ENCODE data around the gene ADAM15.

The ADAM15 gene

DNA sequence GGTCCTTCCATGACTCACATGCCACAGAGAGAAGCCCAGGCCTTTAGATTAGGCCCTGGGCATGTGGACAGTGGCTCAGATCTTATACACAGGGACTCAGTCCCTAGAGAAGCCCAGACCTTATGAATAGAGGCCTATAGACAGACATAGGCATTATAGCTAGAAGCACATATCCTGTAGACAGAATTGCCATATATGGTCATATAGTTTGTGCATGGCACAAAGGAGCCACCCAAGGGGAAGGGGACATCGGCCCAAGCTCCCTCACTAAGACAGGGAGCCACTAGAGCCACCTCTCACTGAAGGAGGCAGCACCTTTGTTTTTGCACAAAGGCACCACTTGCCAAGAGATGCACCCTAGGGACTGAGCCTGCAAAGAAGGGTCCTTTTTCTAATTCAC lies 25.3 kb downstream of the ADAM15 start:
- no peak for DNase-seq

DNA sequence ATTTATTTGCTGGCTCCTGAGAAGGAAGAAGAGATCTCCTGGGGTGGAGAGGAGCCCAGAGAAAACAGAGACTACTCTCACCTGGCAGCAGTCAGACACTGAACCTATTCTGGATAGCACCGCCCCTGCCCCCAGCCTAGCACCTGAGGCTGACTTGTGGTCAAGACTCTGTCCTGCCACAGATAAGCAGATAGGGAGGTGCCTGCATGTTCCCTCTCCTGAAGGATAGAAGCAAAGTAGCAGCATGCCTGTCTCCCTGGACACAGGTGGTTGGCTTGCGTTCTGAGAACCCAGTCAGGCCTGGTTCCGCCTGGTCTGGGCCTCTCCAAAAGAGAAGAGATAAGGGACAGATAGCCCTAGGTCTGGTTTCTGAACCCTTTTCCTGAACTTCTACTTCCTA lies 26.2 kb downstream of the ADAM15 start:
- DNase-seq = no peak

DNA sequence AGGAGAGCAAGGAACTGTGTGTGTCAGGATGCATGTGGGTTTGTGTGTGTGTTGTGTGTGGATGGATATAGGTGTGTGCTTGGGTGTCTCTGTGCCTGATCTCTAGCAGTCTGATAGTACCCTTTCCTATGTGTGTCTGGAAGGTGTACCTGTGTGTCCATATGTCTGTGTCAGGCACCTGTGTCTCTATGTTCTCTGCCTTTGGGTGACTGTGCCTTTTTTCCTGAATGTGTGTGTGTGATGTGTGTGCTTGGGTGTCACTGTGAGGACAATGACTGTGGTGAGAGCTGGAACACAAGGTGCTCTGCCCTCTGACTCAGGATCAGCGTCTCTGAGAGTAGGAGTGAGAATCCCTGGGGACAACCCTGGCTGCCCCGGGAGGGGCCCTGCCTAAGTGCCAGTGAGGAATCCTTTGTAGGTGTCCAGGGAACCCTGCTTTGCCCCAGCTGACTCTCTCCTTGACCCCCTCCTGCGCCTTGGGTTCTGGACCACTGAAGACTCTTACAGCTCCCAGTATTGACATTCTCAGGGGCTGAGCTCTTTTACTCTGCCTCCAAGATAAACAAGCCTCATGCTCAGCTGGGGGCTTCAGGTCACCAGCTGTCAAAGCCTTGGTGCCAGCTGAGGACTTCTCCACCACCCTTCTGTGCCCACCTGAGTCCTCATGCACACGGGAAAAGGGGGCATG lies 26.8 kb downstream of the ADAM15 start:
- DNase-seq = no peak

DNA sequence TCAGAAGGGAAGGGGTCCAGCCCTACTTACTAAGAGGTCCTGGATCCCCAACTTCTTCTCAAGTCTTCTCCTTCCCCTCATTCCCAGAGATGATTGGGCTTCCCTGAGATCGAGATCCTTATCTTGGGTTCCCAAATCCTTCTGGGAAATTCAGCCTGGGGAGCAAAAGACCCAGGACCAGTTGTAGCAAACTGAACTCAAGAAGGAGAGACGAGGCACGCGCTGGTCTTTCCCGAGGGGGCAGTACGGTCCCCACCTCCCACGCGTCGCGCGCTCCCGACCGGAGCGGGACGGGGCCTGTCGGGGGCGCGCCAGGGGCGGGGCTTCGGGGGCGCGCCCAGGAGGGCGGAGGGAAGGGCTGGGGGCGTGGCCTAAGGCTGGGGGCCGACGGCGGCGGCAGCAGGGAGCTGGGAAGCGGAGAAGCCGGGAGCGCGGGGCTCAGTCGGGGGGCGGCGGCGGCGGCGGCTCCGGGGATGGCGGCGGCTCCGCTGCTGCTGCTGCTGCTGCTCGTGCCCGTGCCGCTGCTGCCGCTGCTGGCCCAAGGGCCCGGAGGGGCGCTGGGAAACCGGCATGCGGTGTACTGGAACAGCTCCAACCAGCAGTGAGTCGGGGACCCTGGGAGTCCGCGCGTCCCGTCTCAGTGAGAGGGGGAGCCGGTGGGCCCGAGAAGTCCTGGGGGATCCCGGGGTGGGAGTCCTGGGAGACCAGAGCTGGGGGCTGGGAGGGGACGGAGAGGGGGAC lies 27.5 kb downstream of the ADAM15 start, which contains the start of gene EFNA3:
Gene EFNA3, plus strand, starts transcription at position 369 of the 741 bp plus-strand sequence. Its CDS starts 105 bp downstream, at position 474.
- DNase-seq = no peak

DNA sequence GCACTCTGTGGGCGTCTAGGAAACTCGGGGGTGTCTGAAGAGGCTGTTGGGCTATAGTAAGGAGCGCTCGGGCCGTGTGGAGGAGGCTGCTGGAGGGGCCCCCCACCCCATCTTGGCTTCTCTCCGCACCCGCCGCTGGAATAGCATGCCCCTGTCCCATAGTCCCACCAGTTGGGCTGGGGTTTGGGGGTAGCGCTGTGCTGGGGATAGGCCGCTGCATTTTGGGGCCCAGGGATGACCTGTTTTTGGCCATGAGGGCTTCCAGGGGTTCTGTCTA lies 28.0 kb downstream of the ADAM15 start:
- DNase-seq = no peak

DNA sequence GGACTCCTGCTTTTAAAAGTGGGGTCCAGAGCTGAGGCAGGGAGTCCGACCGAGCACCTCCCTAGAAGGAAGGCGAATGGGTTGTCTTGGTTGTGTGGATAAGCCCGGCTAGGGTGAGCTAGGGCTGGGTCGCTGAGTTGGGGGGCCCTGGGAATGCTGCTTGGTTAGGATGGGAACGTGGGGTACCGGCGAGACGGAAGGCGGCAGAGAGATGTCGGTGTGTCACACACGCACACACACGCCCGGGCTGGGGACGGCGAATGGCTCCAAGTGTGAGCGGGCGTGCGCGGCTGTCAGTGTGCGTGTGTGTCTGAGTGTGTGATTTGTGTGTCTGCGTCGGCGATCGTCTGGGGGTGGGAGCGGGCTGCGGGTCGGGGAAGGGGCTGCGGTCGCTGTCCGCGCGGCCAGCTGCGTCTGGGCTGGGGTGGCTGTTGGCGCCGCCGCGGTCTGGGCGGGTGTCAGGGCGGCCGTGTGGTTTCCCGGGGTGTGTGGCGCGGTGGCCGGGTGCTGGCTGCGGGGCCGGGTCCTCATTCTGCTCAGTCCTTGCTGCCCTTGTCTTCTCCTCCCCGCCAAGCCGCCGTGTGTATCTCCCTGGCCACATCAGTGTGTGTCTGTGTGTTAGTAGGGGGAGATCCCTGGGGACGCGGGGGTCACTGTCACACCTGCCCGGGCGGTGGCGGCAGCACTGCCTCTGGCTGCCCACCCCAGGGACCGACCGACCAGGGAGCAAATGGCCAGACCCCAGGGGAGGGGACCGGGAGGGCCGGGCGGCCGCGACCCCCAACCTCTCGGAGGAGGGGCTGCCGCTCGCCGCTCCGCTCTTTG lies 28.6 kb downstream of the ADAM15 start:
- no peak for DNase-seq

DNA sequence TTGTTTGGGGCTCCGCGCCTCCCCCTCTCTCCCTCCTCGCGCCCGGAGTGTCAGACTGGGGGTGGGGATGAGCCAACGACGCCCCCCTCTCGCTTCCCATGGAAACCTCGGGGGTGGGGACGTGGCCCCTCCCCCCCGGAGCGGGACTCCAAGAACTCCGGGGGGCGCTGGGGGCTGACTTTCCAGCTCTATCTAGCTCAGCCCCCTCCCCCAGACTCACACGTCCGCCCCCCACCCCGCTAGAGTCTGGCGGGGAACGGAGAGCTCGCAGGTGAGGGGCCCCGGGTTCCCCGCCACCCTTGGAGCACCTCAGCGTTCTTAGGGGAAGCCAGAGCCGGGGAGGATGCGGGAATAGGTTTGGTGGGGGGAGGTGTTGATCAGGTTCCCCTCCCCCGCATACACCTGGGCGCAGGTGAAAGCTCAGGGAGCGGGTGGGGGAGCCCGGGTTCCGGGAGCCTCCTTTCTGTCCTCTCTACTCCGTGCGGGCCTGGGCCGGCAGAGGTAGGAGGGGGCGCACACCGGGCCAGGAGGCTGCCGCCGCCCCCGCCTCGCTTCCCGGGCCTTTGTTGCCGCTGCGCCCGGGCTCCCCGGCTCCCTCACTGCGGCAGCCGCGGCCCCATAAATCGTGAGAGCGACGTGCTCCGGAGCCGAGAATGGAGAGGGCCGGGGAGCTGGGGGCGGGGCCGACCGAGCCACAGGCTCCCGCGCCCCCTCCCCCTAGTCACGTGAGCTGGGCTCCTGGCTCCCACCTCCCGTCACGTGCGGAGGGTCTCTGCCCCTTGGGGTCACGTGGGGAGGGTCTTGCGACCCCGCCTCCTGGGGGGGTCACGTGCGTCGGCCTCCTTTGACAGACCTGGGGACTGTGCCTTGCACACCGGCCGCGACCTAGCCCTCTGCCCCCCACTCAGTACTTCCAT lies 29.5 kb downstream of the ADAM15 start:
- peak; percentile 73 for DNase-seq

DNA sequence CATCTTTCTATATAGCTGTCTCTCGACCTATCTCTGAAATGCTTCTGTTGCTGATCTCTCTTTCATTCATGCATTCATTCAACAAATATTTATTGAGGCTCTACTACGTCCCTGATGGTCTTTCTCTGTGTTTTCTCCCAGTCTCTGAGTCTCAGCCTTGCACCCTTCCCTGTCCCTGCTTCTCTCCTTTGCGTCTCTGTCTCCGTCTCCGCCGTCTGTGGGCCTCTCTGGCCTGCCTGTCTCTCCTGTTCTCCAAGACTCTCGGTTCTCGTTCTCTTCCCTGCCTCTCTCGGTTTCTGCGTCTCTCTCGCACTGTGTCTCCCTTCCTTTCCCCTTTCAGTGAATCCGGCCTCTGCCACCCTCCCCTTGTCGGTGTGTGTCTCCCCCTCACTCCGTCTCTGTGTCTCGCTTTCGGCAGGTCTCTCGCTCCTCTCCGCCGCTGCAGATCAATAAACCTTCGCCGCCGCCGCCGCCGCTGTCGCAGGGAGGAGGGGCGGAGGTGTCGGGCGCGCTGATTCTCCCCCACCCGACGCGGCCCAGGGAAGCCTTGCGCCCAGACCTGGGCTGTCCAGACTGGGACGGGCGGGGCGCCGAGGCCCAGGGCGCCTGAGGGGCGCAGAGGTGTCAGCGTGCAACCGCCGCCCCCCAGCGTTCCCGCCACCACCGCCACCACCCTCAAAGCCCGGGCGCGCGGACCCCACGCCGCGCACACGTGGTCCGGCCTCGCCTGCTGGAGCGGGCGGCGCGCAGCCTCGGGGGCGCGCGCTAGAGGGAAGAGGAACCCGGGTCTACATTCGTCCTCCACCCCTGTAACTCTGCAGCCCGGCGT lies 30.6 kb downstream of the ADAM15 start:
- no peak for DNase-seq

DNA sequence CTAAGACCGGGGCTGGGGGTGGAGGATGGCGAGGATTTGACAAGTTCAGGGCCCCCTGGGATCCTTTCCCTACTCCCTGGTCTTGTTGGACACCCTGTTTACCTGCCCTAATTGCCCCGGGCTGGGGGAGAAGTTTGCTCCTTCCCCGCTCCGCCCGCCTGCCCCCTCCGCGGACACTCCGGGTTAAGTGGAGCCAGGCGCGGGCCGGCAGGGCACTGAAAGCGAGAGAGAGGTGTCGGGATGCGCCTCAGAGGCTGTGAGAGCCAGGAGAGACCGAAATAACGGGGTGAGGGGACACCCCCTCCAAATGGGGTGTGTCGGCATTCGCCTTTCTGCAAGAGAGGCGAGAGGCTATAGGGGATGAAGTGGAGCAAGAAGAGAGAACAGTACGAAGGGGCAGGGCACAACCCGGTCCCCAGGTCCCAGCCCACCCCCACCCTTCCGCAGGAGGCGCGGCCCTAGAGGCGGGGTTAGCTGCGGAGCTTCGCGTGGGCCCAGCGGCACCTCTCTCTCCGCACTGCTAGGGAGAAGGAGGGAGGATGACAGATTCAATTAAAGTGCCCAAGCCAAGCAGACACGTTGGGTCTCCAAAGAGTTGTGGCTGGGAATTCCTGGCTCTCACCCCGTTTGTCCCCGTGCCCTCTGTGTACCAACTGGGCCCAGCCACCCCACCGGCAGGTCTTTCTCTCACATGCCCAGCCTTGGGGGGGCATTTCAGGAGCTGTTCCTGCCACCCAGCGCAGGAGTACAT lies 31.4 kb downstream of the ADAM15 start:
- DNase-seq = no peak

DNA sequence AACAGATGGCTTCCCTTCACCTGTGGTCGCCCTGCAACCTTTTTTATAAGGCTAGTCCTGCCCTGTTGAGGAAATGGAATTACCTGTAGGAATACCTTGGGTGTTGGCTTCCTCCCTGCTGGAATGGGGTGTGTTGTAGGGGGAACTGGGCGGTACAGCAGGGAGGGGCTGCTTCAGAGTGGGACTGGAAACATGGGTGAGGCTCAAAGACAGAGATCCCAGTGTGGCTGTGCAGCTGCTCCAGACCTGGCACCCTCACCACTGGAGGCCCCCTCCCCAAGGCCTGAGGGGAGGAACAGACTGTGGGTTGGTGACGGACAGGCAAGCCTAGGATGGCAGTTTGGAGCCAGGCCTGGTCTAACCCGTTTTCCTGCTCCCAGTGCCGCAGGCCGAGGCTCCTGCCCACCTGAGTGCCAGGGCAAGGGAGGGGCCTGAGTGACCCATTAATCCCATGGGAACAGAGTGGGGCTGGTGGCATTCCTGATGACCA lies 32.0 kb downstream of the ADAM15 start:
- DNase-seq = no peak

DNA sequence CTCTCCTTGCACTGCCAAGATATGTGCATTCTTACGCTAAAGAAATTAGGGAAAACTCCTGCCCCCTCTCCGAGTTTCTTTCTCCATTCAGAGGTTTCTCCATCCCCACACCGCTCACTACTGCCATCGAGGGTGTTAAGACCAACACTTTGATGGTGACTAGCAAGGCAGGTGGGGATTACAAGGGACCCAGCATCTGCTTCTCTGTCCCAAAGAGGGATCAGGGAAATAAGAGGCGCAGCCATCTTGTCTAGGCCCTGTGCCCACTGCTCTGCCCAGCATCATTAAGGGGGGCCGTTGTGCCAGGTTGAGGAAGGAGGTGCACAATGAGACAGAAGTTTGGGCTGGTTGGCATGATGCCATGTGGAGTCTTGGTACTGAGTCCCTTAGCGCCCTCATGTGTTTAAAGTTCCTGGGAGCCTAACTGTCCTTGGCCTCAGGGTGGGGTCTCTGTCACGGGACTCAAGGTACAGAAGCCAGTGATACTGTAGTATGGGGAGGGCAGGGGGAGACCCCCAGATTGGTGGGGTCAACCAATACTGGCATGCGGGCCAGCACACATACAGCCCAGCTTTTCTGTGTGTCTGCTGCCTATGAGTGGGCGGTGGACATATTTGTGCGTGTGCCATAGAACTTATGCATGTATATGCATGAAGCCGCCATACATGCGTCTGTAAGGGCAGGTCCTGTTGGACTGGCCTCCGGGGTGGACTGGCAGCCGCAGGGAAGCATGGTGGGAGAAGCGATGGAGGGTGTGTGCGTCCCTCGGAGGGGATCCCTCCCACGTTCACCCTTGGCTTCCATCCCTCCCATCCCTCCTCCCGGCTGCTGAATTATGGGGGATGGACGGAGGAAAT lies 33.0 kb downstream of the ADAM15 start:
- DNase-seq = no peak

DNA sequence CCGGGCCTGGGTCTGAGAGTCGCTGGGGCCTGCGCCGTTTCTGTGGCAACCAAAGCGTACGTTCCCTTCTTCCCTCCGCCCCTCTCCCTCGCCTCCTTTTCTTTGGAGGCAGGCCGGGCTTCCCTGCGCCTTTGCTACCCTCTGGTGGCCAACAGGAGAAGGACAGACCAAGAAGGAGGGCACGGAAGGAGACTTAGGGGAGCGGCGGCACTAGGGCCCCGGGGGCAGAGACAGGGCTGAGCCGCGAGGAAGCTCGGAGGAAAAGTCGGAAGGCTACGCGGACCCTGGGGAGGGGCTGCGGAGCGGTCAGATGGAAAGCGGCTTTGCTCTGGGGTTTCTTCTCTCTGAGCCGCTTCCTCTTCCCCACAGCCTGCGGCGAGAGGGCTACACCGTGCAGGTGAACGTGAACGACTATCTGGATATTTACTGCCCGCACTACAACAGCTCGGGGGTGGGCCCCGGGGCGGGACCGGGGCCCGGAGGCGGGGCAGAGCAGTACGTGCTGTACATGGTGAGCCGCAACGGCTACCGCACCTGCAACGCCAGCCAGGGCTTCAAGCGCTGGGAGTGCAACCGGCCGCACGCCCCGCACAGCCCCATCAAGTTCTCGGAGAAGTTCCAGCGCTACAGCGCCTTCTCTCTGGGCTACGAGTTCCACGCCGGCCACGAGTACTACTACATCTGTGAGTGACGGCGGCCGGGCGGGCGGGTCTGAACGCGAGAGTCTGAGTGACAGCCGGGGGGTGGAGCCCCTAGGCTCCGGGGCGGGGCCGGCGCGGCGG lies 33.8 kb downstream of the ADAM15 start:
- DNase-seq = peak; percentile 95

DNA sequence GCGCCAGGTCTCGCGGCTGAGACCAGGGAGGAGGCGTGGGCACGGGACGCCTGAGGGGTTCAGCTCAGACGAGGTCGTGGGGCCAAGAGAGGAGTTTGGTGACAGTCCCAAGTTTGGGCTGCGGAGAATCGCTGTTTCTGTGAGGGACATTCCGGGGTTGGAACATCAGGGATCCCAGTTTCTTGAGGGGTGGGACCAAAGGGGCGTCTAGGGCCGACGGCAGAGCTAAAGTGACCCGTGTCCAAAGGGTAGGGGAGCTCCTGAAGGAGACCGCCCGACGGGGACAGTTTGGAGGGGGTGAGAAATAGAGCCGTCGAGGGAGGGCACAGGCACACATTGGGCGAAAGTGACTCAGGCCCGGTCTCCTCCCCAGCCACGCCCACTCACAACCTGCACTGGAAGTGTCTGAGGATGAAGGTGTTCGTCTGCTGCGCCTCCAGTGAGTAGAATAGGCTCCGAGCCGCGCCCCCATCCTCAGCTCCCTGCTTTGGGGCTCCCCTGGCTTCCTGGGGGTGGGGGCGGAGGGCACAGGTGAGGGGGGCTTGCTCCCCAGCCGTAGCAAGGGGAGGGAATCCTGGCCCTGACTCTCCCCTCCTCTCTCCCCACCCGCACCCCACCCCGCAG lies 34.5 kb downstream of the ADAM15 start:
- DNase-seq = no peak

DNA sequence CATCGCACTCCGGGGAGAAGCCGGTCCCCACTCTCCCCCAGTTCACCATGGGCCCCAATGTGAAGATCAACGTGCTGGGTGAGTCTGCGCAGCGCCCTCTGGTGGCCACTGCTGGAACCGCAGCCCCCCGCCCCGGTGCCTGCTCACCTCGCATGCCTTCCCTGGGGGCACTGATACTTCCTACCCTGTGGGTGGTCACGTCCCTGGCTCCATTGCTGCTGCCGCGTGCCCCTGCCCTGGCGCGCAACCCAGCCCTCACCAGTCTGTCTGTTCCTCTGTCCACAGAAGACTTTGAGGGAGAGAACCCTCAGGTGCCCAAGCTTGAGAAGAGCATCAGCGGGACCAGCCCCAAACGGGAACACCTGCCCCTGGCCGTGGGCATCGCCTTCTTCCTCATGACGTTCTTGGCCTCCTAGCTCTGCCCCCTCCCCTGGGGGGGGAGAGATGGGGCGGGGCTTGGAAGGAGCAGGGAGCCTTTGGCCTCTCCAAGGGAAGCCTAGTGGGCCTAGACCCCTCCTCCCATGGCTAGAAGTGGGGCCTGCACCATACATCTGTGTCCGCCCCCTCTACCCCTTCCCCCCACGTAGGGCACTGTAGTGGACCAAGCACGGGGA lies 35.1 kb downstream of the ADAM15 start:
- no peak for DNase-seq

DNA sequence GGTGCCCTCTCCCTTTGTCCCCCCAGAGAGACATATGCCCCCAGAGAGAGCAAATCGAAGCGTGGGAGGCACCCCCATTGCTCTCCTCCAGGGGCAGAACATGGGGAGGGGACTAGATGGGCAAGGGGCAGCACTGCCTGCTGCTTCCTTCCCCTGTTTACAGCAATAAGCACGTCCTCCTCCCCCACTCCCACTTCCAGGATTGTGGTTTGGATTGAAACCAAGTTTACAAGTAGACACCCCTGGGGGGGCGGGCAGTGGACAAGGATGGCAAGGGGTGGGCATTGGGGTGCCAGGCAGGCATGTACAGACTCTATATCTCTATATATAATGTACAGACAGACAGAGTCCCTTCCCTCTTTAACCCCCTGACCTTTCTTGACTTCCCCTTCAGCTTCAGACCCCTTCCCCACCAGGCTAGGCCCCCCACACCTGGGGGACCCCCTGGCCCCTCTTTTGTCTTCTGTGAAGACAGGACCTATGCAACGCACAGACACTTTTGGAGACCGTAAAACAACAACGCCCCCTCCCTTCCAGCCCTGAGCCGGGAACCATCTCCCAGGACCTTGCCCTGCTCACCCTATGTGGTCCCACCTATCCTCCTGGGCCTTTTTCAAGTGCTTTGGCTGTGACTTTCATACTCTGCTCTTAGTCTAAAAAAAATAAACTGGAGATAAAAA lies 35.9 kb downstream of the ADAM15 start:
- no peak for DNase-seq

DNA sequence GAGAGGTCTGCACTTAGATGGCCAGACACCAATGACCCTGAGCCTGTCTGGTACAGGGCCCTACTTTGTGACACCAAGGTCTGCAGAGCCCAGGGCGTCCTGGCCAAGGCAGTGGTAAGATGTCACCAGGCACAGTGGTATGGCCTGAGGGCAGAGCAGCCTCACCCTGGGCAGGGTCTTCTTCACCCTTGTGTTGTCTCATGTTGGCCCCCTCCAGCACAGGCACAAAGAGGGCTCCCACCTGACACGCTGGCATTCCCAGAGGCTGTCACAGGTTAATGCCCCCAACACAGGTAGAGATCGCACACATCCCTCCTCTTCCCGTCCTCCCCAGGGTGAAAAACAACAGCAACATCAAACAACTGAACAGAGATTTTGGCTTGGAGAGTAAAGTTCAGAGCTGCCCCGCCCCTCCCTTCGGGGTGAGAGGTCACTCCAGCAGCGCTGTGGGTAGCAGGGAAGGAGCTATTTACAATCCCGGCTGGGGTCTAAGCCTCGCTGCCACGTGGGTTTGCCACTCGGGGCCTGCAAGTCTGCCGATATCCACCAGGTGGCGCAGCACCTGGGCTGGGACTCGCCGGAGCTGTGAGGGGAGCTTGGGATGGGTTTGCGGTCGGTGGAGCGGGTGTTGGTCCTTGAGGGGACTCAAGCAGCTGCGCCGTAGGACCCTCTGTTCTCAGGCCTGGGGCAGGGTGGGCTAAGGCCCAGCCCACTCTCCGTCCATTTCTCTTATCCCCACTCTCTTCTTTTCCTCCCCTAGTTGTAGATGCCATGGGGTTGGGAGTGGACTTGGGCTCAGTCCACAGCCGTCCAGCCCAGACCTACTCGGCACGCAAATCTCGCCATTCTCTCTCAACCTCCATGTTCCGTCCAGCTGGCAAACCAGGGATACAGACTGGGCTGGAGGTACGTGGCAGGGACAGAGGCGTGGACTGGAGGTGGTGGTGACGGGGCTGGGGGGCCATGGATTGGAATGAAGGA lies 40.2 kb downstream of the ADAM15 start:
- DNase-seq = peak; percentile 27

All from DMS79 (cell line).